IMR-90 (cell line): ENCODE measurements around the gene NDST3. TPM values are rescaled to one million over a fixed set of nuclear protein-coding genes. Genes with fewer than 3 reads are reported as not detected.

Experiments
- ATAC-seq: fragments of 200-7000 bp; cut with Tn5 transposase; 2 replicates; pipeline ENCODE4 v1.9.1; 2020; ENCODE audit warnings: low read depth, mild to moderate bottlenecking, moderate library complexity
- BruUV-seq: library from RNA; stranded (reverse); fragments of 400-500 nt; replicated peaks from 2 replicates; lab custom pipeline; 2021; lab: Mats Ljungman, UMichigan
- CTCF ChIA-PET: fragments of 300-600 bp; formaldehyde crosslinking; extraction: SDS; loops from one replicate; lab custom pipeline; 2021; ENCODE audit warnings: antibody characterized with exemption; lab: Yijun Ruan, JAX
- POLR2A ChIA-PET: fragments of 300-600 bp; sonication (Branson Sonifier 250); formaldehyde crosslinking; loops from one replicate; lab custom pipeline; 2022; ENCODE audit warnings: antibody characterized with exemption; ENCODE audit not compliant: unreplicated experiment; lab: Charles Lee
- DNase-seq: peaks from one replicate; pipeline ENCODE4 v3.0.0; 2013
- H2AFZ ChIP-seq: replicated peaks from 2 replicates; pipeline ENCODE3; 2013; ENCODE audit warnings: low read length, mild to moderate bottlenecking; ENCODE audit not compliant: poor library complexity
- H2AK5ac ChIP-seq: 2 replicates; pipeline ENCODE4 v1.6.1; 2013; ENCODE audit warnings: low read depth, low read length, inconsistent platforms
- H2AK9ac ChIP-seq: replicated peaks from 2 replicates; pipeline ENCODE3; 2013; ENCODE audit warnings: mild to moderate bottlenecking, low read depth, low read length, moderate library complexity; ENCODE audit not compliant: poor library complexity
- H2BK120ac ChIP-seq: 2 replicates; pipeline ENCODE4 v1.6.1; 2013; ENCODE audit warnings: low read depth, low read length, inconsistent platforms
- H2BK15ac ChIP-seq: 3 replicates; pipeline ENCODE4 v1.6.1; 2013; ENCODE audit warnings: low read depth, low read length, inconsistent platforms
- H2BK20ac ChIP-seq: 2 replicates; pipeline ENCODE4 v1.6.1; 2013; ENCODE audit warnings: low read depth, mild to moderate bottlenecking, inconsistent platforms, low read length, moderate library complexity
- H2BK5ac ChIP-seq: 2 replicates; pipeline ENCODE4 v1.6.1; 2013; ENCODE audit warnings: mild to moderate bottlenecking, low read depth, low read length, inconsistent platforms; ENCODE audit not compliant: poor library complexity, severe bottlenecking
- H3K14ac ChIP-seq: replicated peaks from 2 replicates; pipeline ENCODE4 v1.6.1; 2013; ENCODE audit warnings: low read depth, low read length, inconsistent platforms
- H3K18ac ChIP-seq: 2 replicates; pipeline ENCODE4 v1.6.1; 2013; ENCODE audit warnings: low read depth, low read length, control low read depth
- H3K23ac ChIP-seq: 2 replicates; pipeline ENCODE4 v1.6.1; 2013; ENCODE audit warnings: low read depth, low read length, inconsistent platforms
- H3K27ac ChIP-seq: 2 replicates; pipeline ENCODE4 v1.5.1; 2013; ENCODE audit warnings: mild to moderate bottlenecking, control low read depth, low read length; ENCODE audit not compliant: insufficient read depth
- H3K27me3 ChIP-seq: 2 replicates; pipeline ENCODE4 v1.6.1; 2013; ENCODE audit warnings: low read length; ENCODE audit not compliant: control insufficient read depth, insufficient read depth
- H3K36me3 ChIP-seq: 2 replicates; pipeline ENCODE4 v1.6.1; 2013; ENCODE audit warnings: low read length, mixed read lengths; ENCODE audit not compliant: control insufficient read depth, insufficient read depth
- H3K4ac ChIP-seq: 2 replicates; pipeline ENCODE4 v1.6.1; 2013; ENCODE audit warnings: low read depth, low read length, inconsistent platforms
- H3K4me1 ChIP-seq: 2 replicates; pipeline ENCODE4 v1.6.1; 2013; ENCODE audit warnings: low read length, mixed read lengths; ENCODE audit not compliant: control insufficient read depth, insufficient read depth
- H3K4me2 ChIP-seq: 2 replicates; pipeline ENCODE4 v1.6.1; 2013; ENCODE audit warnings: low read depth, mild to moderate bottlenecking, control low read depth, low read length, moderate library complexity
- H3K4me3 ChIP-seq: 2 replicates; pipeline ENCODE4 v1.5.1; 2013; ENCODE audit warnings: low read depth, mild to moderate bottlenecking, control low read depth, low read length, moderate library complexity; ENCODE audit not compliant: insufficient read depth
- H3K56ac ChIP-seq: 2 replicates; pipeline ENCODE4 v1.6.1; 2013; ENCODE audit warnings: low read length, inconsistent platforms; ENCODE audit not compliant: insufficient read depth; ENCODE audit errors: extremely low read depth
- H3K79me1 ChIP-seq, 2 experiments: 2 replicates each; pipeline ENCODE4 v1.6.1; 2013; ENCODE audit warnings: low read length in 2 of 2, inconsistent platforms in 1 of 2, low read depth in 1 of 2
- H3K9ac ChIP-seq: 2 replicates; pipeline ENCODE4 v1.6.1; 2013; ENCODE audit warnings: low read depth, low read length, control low read depth
- H3K9me1 ChIP-seq: 2 replicates; pipeline ENCODE4 v1.6.1; 2013; ENCODE audit warnings: low read length, inconsistent platforms; ENCODE audit not compliant: insufficient read depth
- H3K9me3 ChIP-seq: 2 replicates; pipeline ENCODE4 v1.6.1; 2013; ENCODE audit warnings: low read length; ENCODE audit not compliant: control insufficient read depth, insufficient read depth
- H4K20me1 ChIP-seq: 2 replicates; pipeline ENCODE4 v1.6.1; 2013; ENCODE audit warnings: low read length, inconsistent platforms; ENCODE audit not compliant: insufficient read depth
- H4K5ac ChIP-seq: 2 replicates; pipeline ENCODE4 v1.6.1; 2013; ENCODE audit warnings: mild to moderate bottlenecking, low read depth, low read length, control low read depth
- H4K8ac ChIP-seq, 2 experiments: 2 replicates each; pipeline ENCODE4 v1.6.1; 2013; ENCODE audit warnings: low read depth in 2 of 2, low read length in 2 of 2, control low read depth in 1 of 2, inconsistent platforms in 1 of 2
- H4K91ac ChIP-seq: 2 replicates; pipeline ENCODE4 v1.6.1; 2013; ENCODE audit warnings: low read depth, low read length, inconsistent platforms; ENCODE audit not compliant: insufficient read depth
- BHLHE40 ChIP-seq: fragments of 150-350 bp; IDR thresholded peaks from 2 replicates; pipeline ENCODE4 v1.6.1; 2016; ENCODE audit warnings: mild to moderate bottlenecking, low read depth, low read length
- CEBPB ChIP-seq: IDR thresholded peaks from 2 replicates; pipeline ENCODE4 v1.6.1; 2012; ENCODE audit warnings: low read depth, low read length, improper control_type of control experiment
- CHD1 ChIP-seq: IDR thresholded peaks from 2 replicates; pipeline ENCODE4 v1.6.1; 2012; ENCODE audit warnings: low read depth, low read length, improper control_type of control experiment
- FOS ChIP-seq: fragments of 150-350 bp; IDR thresholded peaks from 2 replicates; pipeline ENCODE4 v1.6.1; 2016; ENCODE audit warnings: low read depth, low read length
- MAFK ChIP-seq: IDR thresholded peaks from 2 replicates; pipeline ENCODE4 v1.6.1; 2012; ENCODE audit warnings: low read depth, low read length, improper control_type of control experiment
- MAZ ChIP-seq: IDR thresholded peaks from 2 replicates; pipeline ENCODE4 v1.6.1; 2012; ENCODE audit warnings: low read depth, mild to moderate bottlenecking, low read length, improper control_type of control experiment, moderate library complexity, borderline replicate concordance
- MXI1 ChIP-seq: IDR thresholded peaks from 2 replicates; pipeline ENCODE4 v1.6.1; 2012; ENCODE audit warnings: low read depth, mild to moderate bottlenecking, low read length, moderate library complexity, borderline replicate concordance
- POLR2A ChIP-seq: IDR thresholded peaks from 2 replicates; pipeline ENCODE4 v1.6.1; 2012; ENCODE audit warnings: mild to moderate bottlenecking, low read depth, low read length
- RAD21 ChIP-seq: IDR thresholded peaks from 2 replicates; pipeline ENCODE4 v1.6.1; 2012; ENCODE audit warnings: low read length, improper control_type of control experiment
- RCOR1 ChIP-seq: IDR thresholded peaks from 2 replicates; pipeline ENCODE4 v1.6.1; 2012; ENCODE audit warnings: mild to moderate bottlenecking, low read length, improper control_type of control experiment; ENCODE audit not compliant: insufficient replicate concordance
- WGBS, 2 experiments: methylation state at CpG; one replicate each; pipeline versions ENCODE4 v1.1.5 to v1.1.7; 2013; ENCODE audit warnings: missing lambda C conversion rate in 2 of 2; ENCODE audit not compliant: insufficient read length in 1 of 2; ENCODE audit errors: extremely low coverage in 2 of 2; 5-methylcytosine and 5-hydroxymethylcytosine counted together
- dilution Hi-C: fragments of 300-500 bp; cut with HindIII; formaldehyde crosslinking; loops from one replicate; pipeline ENCODE4 v1.14.3; 2018; ENCODE audit warnings: low sequenced_read_pairs; ENCODE audit not compliant: unreplicated experiment
- in situ Hi-C: fragments of 300-500 bp; cut with MboI; formaldehyde crosslinking; loops from 3 replicates; pipeline ENCODE4 v1.14.3; 2019; ENCODE audit warnings: low sequenced_read_pairs, inconsistent platforms, mixed read lengths
- intact Hi-C: fragments of 100-400 bp; cut with micrococcal nuclease; formaldehyde crosslinking; loops from 2 replicates; pipeline ENCODE4 v1.10.0; 2022
- polyA plus RNA-seq, 3 experiments: library from polyadenylated mRNA; depleted of rRNA; stranded (reverse); fragments of >200 nt; gene quantifications; 2 replicates each; pipeline ENCODE4 v1.2.3, GENCODE V29; 2012; ENCODE audit warnings: low replicate concordance in 1 of 3
- total RNA-seq: library from RNA; depleted of rRNA; stranded (reverse); fragments of >200 nt; gene quantifications from 2 replicates; pipeline ENCODE4 v1.2.3, GENCODE V29; 2012
- TF ChIP-seq, protein P1 (sequence below): conservative IDR thresholded peaks from 2 replicates; pipeline ENCODE4 v1.5.1; 2012; ENCODE audit warnings: mild to moderate bottlenecking, low read depth, low read length, improper control_type of control experiment
- TF ChIP-seq, protein P2 (sequence below): fragments of 150-350 bp; IDR thresholded peaks from 2 replicates; pipeline ENCODE4 v1.6.1; 2017; ENCODE audit warnings: mild to moderate bottlenecking, antibody characterized with exemption, low read length, low read depth
- TF ChIP-seq, protein P3 (sequence below): fragments of 150-350 bp; IDR thresholded peaks from 2 replicates; pipeline ENCODE4 v1.6.1; 2016; ENCODE audit warnings: low read depth, mild to moderate bottlenecking, low read length, moderate library complexity, borderline replicate concordance

NDST3 gene
- total and polyA plus RNA-seq, 2 of the 4 experiments (the other 2 are of a cell fraction): 0.10 to 0.18 TPM

DNA sequence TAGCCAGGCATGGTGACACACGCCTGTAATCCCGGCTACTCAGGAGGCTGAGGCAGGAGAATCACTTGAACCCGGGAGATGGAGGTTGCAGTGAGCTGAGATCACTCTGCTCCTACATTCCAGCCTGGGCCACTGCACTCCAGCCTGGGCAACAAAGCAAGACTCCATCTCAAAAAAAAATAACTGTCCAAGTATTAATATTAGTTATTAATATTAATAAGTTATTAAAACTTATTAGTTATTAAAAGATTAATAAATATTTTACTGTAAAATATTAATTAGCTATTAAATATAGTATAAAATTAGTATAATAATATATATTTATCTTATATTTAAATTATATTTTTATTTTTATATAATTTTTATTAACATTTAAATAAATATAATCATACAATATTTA lies 19.5 kb upstream of the NDST3 start:
- Histone ChIP-seq H2BK15ac (no peak overlapping the region), H3K4me3 (no peak overlapping the region), H2AFZ (no peak overlapping the region), H4K91ac (no peak overlapping the region), H2BK120ac (no peak overlapping the region), H4K20me1 (no peaks in the 10 kb centered on the region), H3K4me2 (no peak overlapping the region), H4K8ac (no peak overlapping the region), H3K36me3 (no peaks in the 10 kb centered on the region), H3K23ac (no peak overlapping the region), H3K4me1 (no peaks in the 10 kb centered on the region), H3K79me1 (no peaks in the 10 kb centered on the region), H3K4ac (no peak overlapping the region), H3K27me3 (no peaks in the 10 kb centered on the region), H2BK5ac (no peak overlapping the region), H3K9ac (no peak overlapping the region), H2AK5ac (no peak overlapping the region), H3K9me1 (no peaks in the 10 kb centered on the region), H3K9me3 (no peaks in the 10 kb centered on the region), H3K18ac (no peak overlapping the region), H3K56ac (no peak overlapping the region), H2BK20ac (no peak overlapping the region), H4K5ac (no peak overlapping the region), H3K27ac (no peak overlapping the region), H3K14ac (no peak overlapping the region), H2AK9ac (no peak overlapping the region)
- BruUV-seq: no TSS peak
- DNase-seq (no peak), ATAC-seq (no peak)
- ChIA-PET CTCF (interaction anchor here (0.8 kb wide), 1 partner anchor 949 kb away, joined by 3 read pairs; no protein-coding TSS in a partner anchor), POLR2A (no interaction called here)
- in situ Hi-C loops (no loop called here), dilution Hi-C loops (no loop called here), intact Hi-C loops (no loop called here)
- TF ChIP-seq CHD1 (no peak), POLR2A (no peak), FOS (no peak), CEBPB (no peak), BHLHE40 (no peak), MXI1 (no peak), MAFK (no peak), MAZ (no peak), RCOR1 (no peak), RAD21 (no peak)
- TF ChIP-seq, protein P1, sequence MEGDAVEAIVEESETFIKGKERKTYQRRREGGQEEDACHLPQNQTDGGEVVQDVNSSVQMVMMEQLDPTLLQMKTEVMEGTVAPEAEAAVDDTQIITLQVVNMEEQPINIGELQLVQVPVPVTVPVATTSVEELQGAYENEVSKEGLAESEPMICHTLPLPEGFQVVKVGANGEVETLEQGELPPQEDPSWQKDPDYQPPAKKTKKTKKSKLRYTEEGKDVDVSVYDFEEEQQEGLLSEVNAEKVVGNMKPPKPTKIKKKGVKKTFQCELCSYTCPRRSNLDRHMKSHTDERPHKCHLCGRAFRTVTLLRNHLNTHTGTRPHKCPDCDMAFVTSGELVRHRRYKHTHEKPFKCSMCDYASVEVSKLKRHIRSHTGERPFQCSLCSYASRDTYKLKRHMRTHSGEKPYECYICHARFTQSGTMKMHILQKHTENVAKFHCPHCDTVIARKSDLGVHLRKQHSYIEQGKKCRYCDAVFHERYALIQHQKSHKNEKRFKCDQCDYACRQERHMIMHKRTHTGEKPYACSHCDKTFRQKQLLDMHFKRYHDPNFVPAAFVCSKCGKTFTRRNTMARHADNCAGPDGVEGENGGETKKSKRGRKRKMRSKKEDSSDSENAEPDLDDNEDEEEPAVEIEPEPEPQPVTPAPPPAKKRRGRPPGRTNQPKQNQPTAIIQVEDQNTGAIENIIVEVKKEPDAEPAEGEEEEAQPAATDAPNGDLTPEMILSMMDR: no peak
- TF ChIP-seq, protein P2, sequence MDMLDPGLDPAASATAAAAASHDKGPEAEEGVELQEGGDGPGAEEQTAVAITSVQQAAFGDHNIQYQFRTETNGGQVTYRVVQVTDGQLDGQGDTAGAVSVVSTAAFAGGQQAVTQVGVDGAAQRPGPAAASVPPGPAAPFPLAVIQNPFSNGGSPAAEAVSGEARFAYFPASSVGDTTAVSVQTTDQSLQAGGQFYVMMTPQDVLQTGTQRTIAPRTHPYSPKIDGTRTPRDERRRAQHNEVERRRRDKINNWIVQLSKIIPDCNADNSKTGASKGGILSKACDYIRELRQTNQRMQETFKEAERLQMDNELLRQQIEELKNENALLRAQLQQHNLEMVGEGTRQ: no peak
- TF ChIP-seq, protein P3, sequence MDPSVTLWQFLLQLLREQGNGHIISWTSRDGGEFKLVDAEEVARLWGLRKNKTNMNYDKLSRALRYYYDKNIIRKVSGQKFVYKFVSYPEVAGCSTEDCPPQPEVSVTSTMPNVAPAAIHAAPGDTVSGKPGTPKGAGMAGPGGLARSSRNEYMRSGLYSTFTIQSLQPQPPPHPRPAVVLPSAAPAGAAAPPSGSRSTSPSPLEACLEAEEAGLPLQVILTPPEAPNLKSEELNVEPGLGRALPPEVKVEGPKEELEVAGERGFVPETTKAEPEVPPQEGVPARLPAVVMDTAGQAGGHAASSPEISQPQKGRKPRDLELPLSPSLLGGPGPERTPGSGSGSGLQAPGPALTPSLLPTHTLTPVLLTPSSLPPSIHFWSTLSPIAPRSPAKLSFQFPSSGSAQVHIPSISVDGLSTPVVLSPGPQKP: no peak
- no CpG with 5 or more reads among the region's 3 CpGs for WGBS, 2 experiments
